Uterus (tissue), 4 donors: ENCODE results near the gene NOL3. TPM values are rescaled to one million over a fixed set of nuclear protein-coding genes. Genes with fewer than 3 reads are reported as not detected.

Experiments used
- DNase-seq, 2 donors: peaks; one replicate each; pipeline ENCODE4 v3.0.0-alpha.2; 2019 to 2020
- H3K27ac ChIP-seq, 2 donors: fragments of 200-600 bp; sonication (generic); 1 replicate in 1 of 2; 2 replicates in 1 of 2; pipeline ENCODE4 v1.5.1; 2016 to 2018
- H3K27me3 ChIP-seq, 2 donors: fragments of 200-600 bp; sonication (generic); one replicate each; pipeline ENCODE4 v1.5.1; 2018 to 2019; ENCODE audit warnings: control low read depth in 1 of 2
- H3K36me3 ChIP-seq, 2 donors: fragments of 200-600 bp; sonication (generic); one replicate each; pipeline ENCODE4 v1.5.1; 2019; ENCODE audit warnings: control low read depth in 1 of 2
- H3K4me1 ChIP-seq, 2 donors: fragments of 200-600 bp; sonication (generic); one replicate each; pipeline ENCODE4 v1.5.1; 2018 to 2019; ENCODE audit warnings: control low read depth in 1 of 2
- H3K4me3 ChIP-seq, 2 donors: fragments of 200-600 bp; sonication (generic); 1 replicate in 1 of 2; 2 replicates in 1 of 2; pipeline ENCODE4 v1.5.1; 2018 to 2019; ENCODE audit warnings: mild to moderate bottlenecking in 1 of 2
- H3K9me3 ChIP-seq, 2 donors: fragments of 200-600 bp; sonication (generic); one replicate each; pipeline ENCODE4 v1.5.1; 2019; ENCODE audit warnings: control low read depth in 1 of 2
- CTCF ChIP-seq, 4 experiments: fragments of 200-600 bp in 2 of 4; fragments of 450-650 bp in 2 of 4; sonication (generic) in 2 of 4; IDR thresholded peaks; one replicate each; pipeline ENCODE4 v1.5.1; 2016 to 2019; ENCODE audit warnings: antibody characterized with exemption in 4 of 4, mild to moderate bottlenecking in 2 of 4, moderate library complexity in 1 of 4
- POLR2A ChIP-seq, 2 donors: fragments of 450-650 bp; IDR thresholded peaks; one replicate each; pipeline ENCODE4 v1.6.1; 2016; ENCODE audit warnings: antibody characterized with exemption in 2 of 2, mild to moderate bottlenecking in 1 of 2, moderate library complexity in 1 of 2
- intact Hi-C: fragments of 100-400 bp; cut with DNase I; formaldehyde crosslinking; loops from one replicate; pipeline ENCODE4 v1.15.1; 2023; ENCODE audit warnings: low total_unique reads
- total RNA-seq, 4 donors: library from RNA; depleted of rRNA in 3 of 4; stranded (reverse); fragments of >200 nt in 3 of 4; gene quantifications; one replicate each; pipeline versions ENCODE4 v1.1.0 to v1.2.4, GENCODE V29; 2014 to 2023
- donor health status: DM: yes; HTN: yes; CAD: no.

NOL3 gene
- total RNA-seq, 4 donors from 2014 or later, result 3.3 to 29.7 (median 17.0) TPM

- Histone ChIP-seq H3K4me3 (peak overlapping the region; percentile 31 to 37), H3K36me3 (no peaks in the 10 kb centered on the region), H3K27me3 (no peaks in the 10 kb centered on the region), H3K4me1 (peaks cover 0 to 1% of the 10 kb centered on the region in 2 donors), H3K27ac (peak overlapping the region; percentile 73 to 74), H3K9me3 (no peaks in the 10 kb centered on the region)
- TF ChIP-seq POLR2A (IDR thresholded peaks at IDR 0.05) (no peak), CTCF (IDR thresholded peaks at IDR 0.05) (no peak)
- intact Hi-C loops, result no loop called here
- DNase-seq, result no peak
Observed at GRCh38 chr16:67174706-67175231, 4.4 kb downstream of the NOL3 start.

GRCh38 chr16:67176662-67177061 lies 6.3 kb downstream of the NOL3 start:
- no peaks in the 10 kb centered on the region for H3K4me1 ChIP-seq

GRCh38 chr16:67177743-67178699 lies 7.7 kb downstream of the NOL3 start:
- peak in 1 of 2 donors; percentile 54 for DNase-seq
- TF ChIP-seq CTCF (IDR thresholded peaks at IDR 0.05) (peak in 3 of 4 experiments; percentile 10 to 33 (median 23)), POLR2A (IDR thresholded peaks at IDR 0.05) (peak in 1 of 2 donors; percentile 35)
- intact Hi-C loops, result no loop called here

More at GRCh38 chr16:67176662-67177061, 6.3 kb downstream of the NOL3 start:
- intact Hi-C loops, result no loop called here
- Histone ChIP-seq H3K4me3 (no peak overlapping the region), H3K27ac (no peak overlapping the region), H3K27me3 (no peaks in the 10 kb centered on the region), H3K36me3 (no peaks in the 10 kb centered on the region), H3K9me3 (no peaks in the 10 kb centered on the region)
- TF ChIP-seq CTCF (IDR thresholded peaks at IDR 0.05) (no peak), POLR2A (IDR thresholded peaks at IDR 0.05) (no peak)
- no peak for DNase-seq

GRCh38 chr16:67179421-67180080 lies 9.2 kb downstream of the NOL3 start:
- no peak overlapping the region for H3K27ac ChIP-seq
- DNase-seq, result no peak
- H3K27me3 ChIP-seq, result no peaks in the 10 kb centered on the region
- no peaks in the 10 kb centered on the region for H3K9me3 ChIP-seq
- no peak overlapping the region for H3K4me3 ChIP-seq
- intact Hi-C loops, result no loop called here
- TF ChIP-seq CTCF (IDR thresholded peaks at IDR 0.05) (no peak), POLR2A (IDR thresholded peaks at IDR 0.05) (no peak)
- H3K4me1 ChIP-seq, result peaks cover 0 to 4% of the 10 kb centered on the region in 2 donors
- H3K36me3 ChIP-seq, result no peaks in the 10 kb centered on the region

More at GRCh38 chr16:67177743-67178699, 7.7 kb downstream of the NOL3 start:
- H3K4me3 ChIP-seq, result peak overlapping the region; percentile 20 to 33
- no peaks in the 10 kb centered on the region for H3K9me3 ChIP-seq
- H3K27me3 ChIP-seq, result no peaks in the 10 kb centered on the region
- no peaks in the 10 kb centered on the region for H3K36me3 ChIP-seq
- no peaks in the 10 kb centered on the region for H3K4me1 ChIP-seq
- H3K27ac ChIP-seq, result peak overlapping the region; percentile 9 to 34
